ENCODE results near the gene DSC2. TPM values are rescaled to one million over a fixed set of nuclear protein-coding genes. Genes with fewer than 3 reads are reported as not detected.

The DSC2 gene
- total RNA-seq = not detected in 2 replicates

- H3K4me1 Mint-ChIP-seq = no peaks in the 10 kb centered on the region
- POLR2A ChIA-PET = no interaction called here
- peaks cover 7% of the 10 kb centered on the region for H3K27me3 Mint-ChIP-seq
- H3K9me3 Mint-ChIP-seq = no peaks in the 10 kb centered on the region
- H3K36me3 Mint-ChIP-seq (ENCODE audit: low read depth) = no peaks in the 10 kb centered on the region
- no peak for TF ChIP-seq CTCF (IDR thresholded peaks at IDR 0.05)
- H3K4me3 Mint-ChIP-seq = no peak within 1 kb of the TSS
- CTCF ChIA-PET = no interaction called here
- DNase-seq (no peak), ATAC-seq (ENCODE audit: low read depth) (no peak)
- H3K27ac Mint-ChIP-seq = no peak within 1 kb of the TSS
- intact Hi-C loops (cut with micrococcal nuclease) = loop anchor here (10.0 kb wide), 1 partner anchor 57 kb away; the partner anchor contains the start of gene DSC3
Observed at GRCh38 chr18:31102025-31102684, at the start of gene DSC2. DSC2 (minus strand) TSS chr18:31102421; CDS start chr18:31101971, 450 bp downstream.

GRCh38 chr18:31149351-31149750 is 47.1 kb upstream of the DSC2 start:
- TF ChIP-seq CTCF (IDR thresholded peaks at IDR 0.05) = no peak
- no peak overlapping the region for H3K27ac Mint-ChIP-seq

GRCh38 chr18:31148600-31148999 is 46.4 kb upstream of the DSC2 start:
- no peak for DNase-seq
- CTCF ChIA-PET = no interaction called here
- Mint-ChIP-seq H3K27ac (no peak overlapping the region), H3K9me3 (peaks cover 2% of the 10 kb centered on the region), H3K27me3 (no peaks in the 10 kb centered on the region), H3K4me1 (no peaks in the 10 kb centered on the region), H3K4me3 (no peak overlapping the region), H3K36me3 (ENCODE audit: low read depth) (no peaks in the 10 kb centered on the region)
- ATAC-seq (ENCODE audit: low read depth) = no peak
- intact Hi-C loops (cut with micrococcal nuclease) = no loop called here
- no peak for TF ChIP-seq CTCF (IDR thresholded peaks at IDR 0.05)
- POLR2A ChIA-PET = no interaction called here

More at GRCh38 chr18:31149351-31149750, 47.1 kb upstream of the DSC2 start:
- no peak for DNase-seq
- Mint-ChIP-seq H3K4me3 (no peak overlapping the region), H3K4me1 (no peaks in the 10 kb centered on the region), H3K27me3 (no peaks in the 10 kb centered on the region), H3K36me3 (ENCODE audit: low read depth) (no peaks in the 10 kb centered on the region), H3K9me3 (peaks cover 2% of the 10 kb centered on the region)
- ChIA-PET CTCF (no interaction called here), POLR2A (no interaction called here)
- intact Hi-C loops (cut with micrococcal nuclease) = no loop called here
- ATAC-seq (ENCODE audit: low read depth) = no peak

GRCh38 chr18:31146809-31147208 is 44.6 kb upstream of the DSC2 start:
- POLR2A ChIA-PET = no interaction called here
- CTCF ChIA-PET = no interaction called here
- no peak for DNase-seq
- intact Hi-C loops (cut with micrococcal nuclease) = no loop called here
- Mint-ChIP-seq H3K4me1 (no peaks in the 10 kb centered on the region), H3K36me3 (ENCODE audit: low read depth) (no peaks in the 10 kb centered on the region), H3K27me3 (no peaks in the 10 kb centered on the region), H3K27ac (no peak overlapping the region), H3K4me3 (no peak overlapping the region), H3K9me3 (peaks cover 2% of the 10 kb centered on the region)
- TF ChIP-seq CTCF (IDR thresholded peaks at IDR 0.05) = no peak
- ATAC-seq (ENCODE audit: low read depth) = no peak

- Mint-ChIP-seq H3K9me3 (peaks cover 2% of the 10 kb centered on the region), H3K4me1 (no peaks in the 10 kb centered on the region), H3K27me3 (no peaks in the 10 kb centered on the region), H3K27ac (no peak overlapping the region), H3K4me3 (no peak overlapping the region), H3K36me3 (ENCODE audit: low read depth) (no peaks in the 10 kb centered on the region)
- ChIA-PET CTCF (no interaction called here), POLR2A (no interaction called here)
- DNase-seq (no peak), ATAC-seq (ENCODE audit: low read depth) (no peak)
- intact Hi-C loops (cut with micrococcal nuclease) = no loop called here
- TF ChIP-seq CTCF (IDR thresholded peaks at IDR 0.05) = no peak
Observed at GRCh38 chr18:31143025-31143424, 40.8 kb upstream of the DSC2 start.
